ENCODE data around the gene EIF1AD.
"Not testable (repeated sequence)": the region's sequence is repeated elsewhere in the genome, so short reads cannot be mapped to it uniquely, and the experiment has no call there.

GRCh38 chr11:65950711-65951110 is 51.2 kb downstream of the EIF1AD start:
- not testable (repeated sequence) for TF ChIP-seq SREBF2 (CRISPR knock-in tag; IDR thresholded peaks at IDR 0.05); NR2C2 (CRISPR knock-in tag; IDR thresholded peaks at IDR 0.05); NR2C2 (tag; IDR thresholded peaks at IDR 0.05); ELK1 (CRISPR knock-in tag; IDR thresholded peaks at IDR 0.05); ZNF436 (CRISPR knock-in tag; IDR thresholded peaks at IDR 0.05); POLR2A (conservative IDR thresholded peaks at IDR 0.05); CTCF (IDR thresholded peaks at IDR 0.05 in 2 of 3, conservative IDR thresholded peaks at IDR 0.05 in 1 of 3; ENCODE audit: insufficient read depth in 2 of 3, low read depth in 1 of 3, low read length in 3 of 3); SETDB1 (IDR thresholded peaks at IDR 0.05; ENCODE audit: low read length); ZNF79 (CRISPR knock-in tag; IDR thresholded peaks at IDR 0.05; ENCODE audit: low read depth); ELF1 (tag; IDR thresholded peaks at IDR 0.05); EZH2 (IDR thresholded peaks at IDR 0.05; ENCODE audit: borderline replicate concordance, low read depth, low read length); NRF1 (conservative IDR thresholded peaks at IDR 0.05 in 1 of 2, IDR thresholded peaks at IDR 0.05 in 1 of 2); U2AF1 (optimal IDR thresholded peaks at IDR 0.05; ENCODE audit: low read depth, low read length)
- TF ChIP-seq, protein P1, sequence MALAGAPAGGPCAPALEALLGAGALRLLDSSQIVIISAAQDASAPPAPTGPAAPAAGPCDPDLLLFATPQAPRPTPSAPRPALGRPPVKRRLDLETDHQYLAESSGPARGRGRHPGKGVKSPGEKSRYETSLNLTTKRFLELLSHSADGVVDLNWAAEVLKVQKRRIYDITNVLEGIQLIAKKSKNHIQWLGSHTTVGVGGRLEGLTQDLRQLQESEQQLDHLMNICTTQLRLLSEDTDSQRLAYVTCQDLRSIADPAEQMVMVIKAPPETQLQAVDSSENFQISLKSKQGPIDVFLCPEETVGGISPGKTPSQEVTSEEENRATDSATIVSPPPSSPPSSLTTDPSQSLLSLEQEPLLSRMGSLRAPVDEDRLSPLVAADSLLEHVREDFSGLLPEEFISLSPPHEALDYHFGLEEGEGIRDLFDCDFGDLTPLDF (CRISPR knock-in tag; IDR thresholded peaks at IDR 0.05): not testable (repeated sequence)

All from K562 (cell line).